NCI-H226 (cell line): ENCODE data around the gene RNF224.

Experiments
- DNase-seq: peaks from one replicate; pipeline ENCODE4 v3.0.0-alpha.2; 2015

RNF224 gene

DNA sequence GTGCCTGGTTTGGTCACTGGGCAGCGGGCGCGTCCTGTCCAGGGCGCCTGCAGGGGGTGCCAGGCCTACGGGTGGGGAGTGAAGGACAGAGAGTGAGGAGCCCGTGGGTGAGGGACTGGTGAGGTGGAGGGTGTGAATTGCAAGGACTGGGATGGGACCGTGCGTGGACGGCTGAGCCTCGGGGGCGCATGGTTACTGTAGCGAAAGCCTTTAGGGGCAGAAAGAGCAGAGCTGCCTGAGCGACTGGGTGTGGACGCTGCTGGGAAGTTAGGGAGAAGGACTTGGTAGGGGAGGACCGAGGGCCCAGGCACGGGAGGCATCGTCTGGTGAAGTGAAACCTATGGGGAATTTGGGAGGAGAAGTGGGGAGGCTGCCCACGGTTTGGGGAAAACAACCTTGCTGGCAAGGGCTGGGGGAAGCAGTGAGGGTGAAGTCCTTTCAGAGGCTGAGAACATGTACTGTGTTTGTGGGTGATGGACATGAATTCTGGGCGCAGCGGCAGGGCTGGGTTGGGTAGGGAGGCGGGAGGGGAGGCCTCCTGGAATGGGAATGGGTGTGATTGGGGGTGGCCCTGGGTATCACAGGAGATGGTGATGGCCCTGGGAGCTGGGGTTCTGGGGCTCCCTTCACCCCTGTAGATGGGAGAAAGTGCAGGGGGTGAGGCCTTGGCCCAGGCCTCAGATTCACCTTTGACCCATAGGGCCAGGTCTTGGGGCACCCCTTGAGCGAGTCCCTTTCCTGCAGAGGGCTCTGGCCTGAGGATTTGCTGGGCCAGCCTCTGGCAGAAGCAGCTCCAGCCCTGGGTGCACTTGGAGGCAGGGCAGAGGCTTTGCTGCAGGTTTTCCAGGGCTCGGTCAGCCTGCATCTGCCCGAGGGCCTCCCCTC lies 48.5 kb downstream of the RNF224 start:
- DNase-seq, result no peak

DNA sequence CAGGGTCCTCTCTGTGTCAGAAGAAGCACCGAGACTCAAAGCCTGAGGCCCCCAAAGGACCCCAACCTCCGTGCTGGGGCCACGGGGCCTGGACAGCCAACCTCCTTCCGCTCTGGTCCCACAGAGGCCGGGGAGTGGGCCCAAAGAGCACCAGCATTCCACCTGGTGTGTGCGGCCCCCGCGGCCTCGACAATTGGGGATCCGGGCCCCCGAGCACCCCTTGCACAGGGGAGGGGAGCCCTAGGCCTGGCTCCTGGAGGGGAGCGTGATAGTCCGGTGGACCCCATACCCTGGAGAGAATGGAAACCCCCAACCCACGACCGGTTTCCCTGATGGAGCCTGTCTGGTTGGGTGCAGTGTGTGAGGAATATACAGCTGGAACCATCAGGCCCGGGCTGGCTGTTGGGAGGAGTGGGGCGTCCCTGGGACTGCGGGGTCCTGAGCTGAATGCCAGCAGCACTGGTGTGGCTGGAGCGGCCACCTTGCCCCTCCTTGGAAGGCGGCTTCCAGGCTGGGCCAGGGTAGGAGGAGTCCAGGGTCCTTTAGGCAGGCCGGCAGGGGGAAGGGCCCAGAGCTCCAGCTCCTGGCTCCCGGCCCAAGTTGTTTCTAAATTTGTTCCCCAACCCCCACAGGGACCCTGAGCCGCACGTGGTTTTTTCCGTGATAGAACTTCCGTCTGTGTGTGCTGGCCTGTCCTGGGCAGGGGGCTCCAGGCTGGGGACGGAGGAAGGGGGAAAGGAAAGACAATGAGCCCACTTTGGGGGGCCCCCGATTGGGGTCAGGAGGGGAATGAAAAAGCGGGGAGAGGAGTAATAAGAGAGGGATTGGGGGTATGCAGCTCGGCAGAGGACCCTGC lies 49.4 kb downstream of the RNF224 start:
- DNase-seq, result peak; percentile 33

DNA sequence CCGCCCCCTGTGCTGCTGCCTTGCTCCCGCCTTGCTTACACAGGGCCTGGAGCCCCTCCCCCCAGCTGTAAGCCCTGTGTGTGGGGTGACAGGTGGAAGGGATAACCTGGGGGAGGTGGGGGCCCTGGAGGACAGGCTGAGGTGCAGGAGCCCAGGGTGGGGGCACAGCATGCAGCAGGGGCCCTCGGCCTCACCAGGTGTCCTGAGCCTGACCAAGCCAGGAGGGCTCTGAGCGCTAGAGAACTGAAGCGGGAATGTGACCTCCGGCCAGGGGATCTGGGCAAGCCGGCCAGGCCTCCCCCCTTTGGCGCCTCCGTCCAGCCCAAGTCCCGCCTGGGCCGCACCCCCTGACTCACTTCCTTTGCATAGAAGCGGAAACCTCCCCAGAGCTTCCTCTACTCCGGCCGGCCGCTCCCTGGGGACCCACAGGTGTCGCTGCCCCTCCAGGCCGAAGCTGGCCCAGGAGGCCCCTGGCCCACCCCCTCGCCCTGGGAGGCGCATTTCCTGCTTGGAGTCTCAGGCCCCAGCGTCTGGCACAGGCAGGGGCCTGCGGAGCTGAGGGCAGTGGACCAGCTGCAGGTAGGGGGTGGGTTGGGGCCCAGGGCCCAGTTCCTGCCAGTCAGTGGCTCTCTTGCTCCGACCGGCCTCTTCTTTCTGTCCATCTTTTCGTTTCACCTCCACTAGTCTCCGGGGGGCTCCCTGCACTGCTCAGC lies 50.2 kb downstream of the RNF224 start, which contains the start of gene TOR4A:
Gene TOR4A, plus strand, starts transcription at position 398 of the 713 bp plus-strand sequence. CDS start 964 bp downstream, outside the sequence.
- DNase-seq, result peak; percentile 94

DNA sequence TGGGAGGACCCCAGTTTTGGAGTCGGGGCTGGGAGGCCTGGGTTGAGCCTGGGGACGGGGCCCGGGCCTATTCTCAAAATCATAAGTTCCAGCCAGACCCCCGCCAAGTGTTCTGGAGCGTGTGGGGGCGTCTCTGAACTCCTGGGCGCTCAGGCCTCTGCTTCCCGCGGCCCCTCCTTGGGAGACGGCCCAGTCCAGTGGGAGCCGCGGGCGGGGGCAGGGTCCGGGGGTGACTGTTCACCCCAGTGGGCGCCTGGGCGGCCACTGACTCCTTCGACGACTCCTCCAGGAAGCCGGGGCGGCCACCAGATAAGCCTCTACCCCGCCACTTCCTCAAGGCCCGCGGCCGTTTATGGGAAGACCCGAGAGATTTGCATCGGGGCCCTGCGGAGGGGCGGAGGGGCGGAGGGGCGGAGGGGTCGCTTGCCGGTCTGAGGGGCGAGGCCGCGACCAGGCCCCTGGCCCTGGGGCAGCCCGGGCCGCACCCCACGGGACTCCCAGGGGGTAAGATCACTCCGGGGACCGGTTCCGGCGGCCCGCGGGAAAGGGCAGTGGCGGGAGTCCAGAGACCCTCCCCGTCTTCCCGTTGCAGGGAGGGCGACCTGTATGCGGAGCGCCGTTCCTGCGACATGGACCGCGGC lies 50.9 kb downstream of the RNF224 start:
- DNase-seq, result no peak
